ENCODE data around the gene THEMIS. TPM values are rescaled to one million over a fixed set of nuclear protein-coding genes. Genes with fewer than 3 reads are reported as not detected.
"Not testable (repeated sequence)": the region's sequence is repeated elsewhere in the genome, so short reads cannot be mapped to it uniquely, and the experiment has no call there.

Gene THEMIS
- total RNA-seq, 4 donors from 2014 or later, result 1.6 TPM; not detected in 3

GRCh38 chr6:127884134-127884533 lies 16.7 kb downstream of the THEMIS start:
- Histone ChIP-seq H3K27ac (no peak overlapping the region), H3K36me3 (no peaks in the 10 kb centered on the region), H3K27me3 (no peaks in the 10 kb centered on the region), H3K4me3 (no peak overlapping the region), H3K9me3 (no peaks in the 10 kb centered on the region), H3K4me1 (no peaks in the 10 kb centered on the region)
- TF ChIP-seq POLR2AphosphoS5 (IDR thresholded peaks at IDR 0.05) (no peak), POLR2A (IDR thresholded peaks at IDR 0.05) (no peak), CTCF (IDR thresholded peaks at IDR 0.05) (no peak), EP300 (IDR thresholded peaks at IDR 0.05) (no peak)
- DNase-seq (ENCODE audit: low spot score in 2 of 2), result no peak

GRCh38 chr6:127881949-127882348 lies 18.9 kb downstream of the THEMIS start:
- not testable (repeated sequence) for H3K9me3 ChIP-seq; DNase-seq (ENCODE audit: low spot score in 2 of 2); H3K36me3 ChIP-seq; H3K27me3 ChIP-seq; H3K27ac ChIP-seq; H3K4me3 ChIP-seq; H3K4me1 ChIP-seq

GRCh38 chr6:127880429-127880828 lies 20.4 kb downstream of the THEMIS start:
- no peak for DNase-seq (ENCODE audit: low spot score in 2 of 2)
- Histone ChIP-seq H3K27ac (no peak overlapping the region), H3K27me3 (no peaks in the 10 kb centered on the region), H3K36me3 (no peaks in the 10 kb centered on the region), H3K4me3 (no peak overlapping the region), H3K9me3 (no peaks in the 10 kb centered on the region), H3K4me1 (no peaks in the 10 kb centered on the region)
- no peak for TF ChIP-seq EP300 (IDR thresholded peaks at IDR 0.05)
- TF ChIP-seq POLR2A (IDR thresholded peaks at IDR 0.05), result no peak
- TF ChIP-seq POLR2AphosphoS5 (IDR thresholded peaks at IDR 0.05), result no peak
- no peak for TF ChIP-seq CTCF (IDR thresholded peaks at IDR 0.05)

- Histone ChIP-seq H3K9me3 (no peaks in the 10 kb centered on the region), H3K27me3 (no peaks in the 10 kb centered on the region), H3K36me3 (no peaks in the 10 kb centered on the region), H3K4me3 (no peak overlapping the region), H3K4me1 (no peaks in the 10 kb centered on the region), H3K27ac (no peak overlapping the region)
- TF ChIP-seq POLR2AphosphoS5 (IDR thresholded peaks at IDR 0.05), result no peak
- TF ChIP-seq EP300 (IDR thresholded peaks at IDR 0.05), result no peak
- no peak for TF ChIP-seq CTCF (IDR thresholded peaks at IDR 0.05)
- no peak for TF ChIP-seq POLR2A (IDR thresholded peaks at IDR 0.05)
- DNase-seq (ENCODE audit: low spot score in 2 of 2), result no peak
- 15% methylated on average over 12 of the region's 12 CpGs for WGBS
Measured at GRCh38 chr6:127879685-127880084, 21.2 kb downstream of the THEMIS start.

GRCh38 chr6:127878115-127878514 lies 22.7 kb downstream of the THEMIS start:
- Histone ChIP-seq H3K9me3 (no peaks in the 10 kb centered on the region), H3K4me1 (no peaks in the 10 kb centered on the region), H3K36me3 (no peaks in the 10 kb centered on the region), H3K27me3 (no peaks in the 10 kb centered on the region), H3K27ac (no peak overlapping the region), H3K4me3 (no peak overlapping the region)
- 74% methylated on average over 2 of the region's 2 CpGs for WGBS
- DNase-seq (ENCODE audit: low spot score in 2 of 2), result no peak
- TF ChIP-seq POLR2AphosphoS5 (IDR thresholded peaks at IDR 0.05) (no peak), CTCF (IDR thresholded peaks at IDR 0.05) (no peak), EP300 (IDR thresholded peaks at IDR 0.05) (no peak), POLR2A (IDR thresholded peaks at IDR 0.05) (no peak)

- no peak for DNase-seq (ENCODE audit: low spot score in 2 of 2)
- Histone ChIP-seq H3K36me3 (no peaks in the 10 kb centered on the region), H3K27me3 (no peaks in the 10 kb centered on the region), H3K9me3 (no peaks in the 10 kb centered on the region), H3K27ac (no peak overlapping the region), H3K4me3 (no peak overlapping the region), H3K4me1 (no peaks in the 10 kb centered on the region)
- TF ChIP-seq EP300 (IDR thresholded peaks at IDR 0.05) (no peak), CTCF (IDR thresholded peaks at IDR 0.05) (no peak), POLR2A (IDR thresholded peaks at IDR 0.05) (no peak), POLR2AphosphoS5 (IDR thresholded peaks at IDR 0.05) (no peak)
- WGBS, result 88% methylated on average over 3 of the region's 3 CpGs
Measured at GRCh38 chr6:127877231-127877630, 23.6 kb downstream of the THEMIS start.

All from suprapubic skin (tissue), 4 donors.